Mesendoderm (in vitro differentiated cells): ENCODE results near the gene MED26. TPM values are rescaled to one million over a fixed set of nuclear protein-coding genes. Genes with fewer than 3 reads are reported as not detected.
"Not testable (repeated sequence)": the region's sequence is repeated elsewhere in the genome, so short reads cannot be mapped to it uniquely, and the experiment has no call there.

Experiments
- DNase-seq: peaks from one replicate; pipeline ENCODE4 v3.0.0; 2013
- H2AK5ac ChIP-seq: 2 replicates; pipeline ENCODE4 v1.6.1; 2013; ENCODE audit warnings: low read length, inconsistent platforms
- H2BK120ac ChIP-seq: 2 replicates; pipeline ENCODE4 v1.6.1; 2013; ENCODE audit warnings: low read depth, mild to moderate bottlenecking, low read length, moderate library complexity, mixed read lengths
- H2BK15ac ChIP-seq: replicated peaks from 2 replicates; pipeline ENCODE4 v1.6.1; 2013; ENCODE audit warnings: low read depth, mild to moderate bottlenecking, moderate library complexity
- H2BK5ac ChIP-seq: 2 replicates; pipeline ENCODE4 v1.6.1; 2013; ENCODE audit warnings: low read length, inconsistent platforms
- H3K18ac ChIP-seq: 2 replicates; pipeline ENCODE4 v1.6.1; 2013; ENCODE audit warnings: mild to moderate bottlenecking, low read length, mixed read lengths
- H3K23ac ChIP-seq: one replicate; pipeline ENCODE4 v1.6.1; 2013; ENCODE audit warnings: low read length
- H3K27ac ChIP-seq: 2 replicates; pipeline ENCODE4 v1.5.1; 2013; ENCODE audit warnings: low read depth, mild to moderate bottlenecking, inconsistent platforms, low read length, moderate library complexity
- H3K27me3 ChIP-seq: 2 replicates; pipeline ENCODE4 v1.6.1; 2013; ENCODE audit warnings: low read length, control low read depth, mild to moderate bottlenecking, inconsistent platforms; ENCODE audit not compliant: insufficient read depth, poor library complexity
- H3K36me3 ChIP-seq: 2 replicates; pipeline ENCODE4 v1.6.1; 2013; ENCODE audit warnings: low read length, inconsistent platforms; ENCODE audit not compliant: control insufficient read depth, insufficient read depth
- H3K4ac ChIP-seq: one replicate; pipeline ENCODE4 v1.6.1; 2013; ENCODE audit warnings: low read depth, mild to moderate bottlenecking, low read length, moderate library complexity
- H3K4me1 ChIP-seq: 2 replicates; pipeline ENCODE4 v1.6.1; 2013; ENCODE audit warnings: low read depth, low read length, inconsistent platforms; ENCODE audit not compliant: control insufficient read depth
- H3K4me2 ChIP-seq: 2 replicates; pipeline ENCODE4 v1.6.1; 2013; ENCODE audit warnings: low read length
- H3K4me3 ChIP-seq: 2 replicates; pipeline ENCODE4 v1.5.1; 2013; ENCODE audit warnings: mild to moderate bottlenecking, low read length
- H3K56ac ChIP-seq: one replicate; pipeline ENCODE4 v1.6.1; 2013; ENCODE audit warnings: low read length
- H3K79me1 ChIP-seq: 2 replicates; pipeline ENCODE4 v1.6.1; 2013; ENCODE audit warnings: low read length, inconsistent platforms
- H3K79me2 ChIP-seq: 2 replicates; pipeline ENCODE4 v1.6.1; 2013; ENCODE audit warnings: mild to moderate bottlenecking, low read length; ENCODE audit not compliant: control insufficient read depth, insufficient read depth
- H3K9ac ChIP-seq: 2 replicates; pipeline ENCODE4 v1.6.1; 2013; ENCODE audit warnings: low read length, inconsistent platforms
- H4K5ac ChIP-seq: one replicate; pipeline ENCODE4 v1.6.1; 2013; ENCODE audit warnings: low read length
- H4K8ac ChIP-seq: one replicate; pipeline ENCODE4 v1.6.1; 2013; ENCODE audit warnings: low read depth, mild to moderate bottlenecking, control low read depth, low read length, moderate library complexity
- WGBS: extraction: QIAGEN DNeasy Blood & Tissue Kit; methylation state at CpG from one replicate; pipeline ENCODE4 v1.1.7; 2013; ENCODE audit warnings: low lambda C conversion rate, missing lambda C conversion rate; ENCODE audit not compliant: insufficient coverage; ENCODE audit errors: extremely low coverage; 5-methylcytosine and 5-hydroxymethylcytosine counted together
- polyA plus RNA-seq, 2 experiments: library from polyadenylated mRNA; stranded (reverse); fragments of 200-250 nt; gene quantifications; one replicate each; pipeline ENCODE4 v1.2.3, GENCODE V29; 2013

MED26 gene
- 7.8 TPM for polyA plus RNA-seq (2013, experiment 1 of 2)
- polyA plus RNA-seq (2013, experiment 2 of 2) = 7.7 TPM

GRCh38 chr19:16628183-16628983 is at the start of gene MED26:
MED26 (minus strand) TSS chr19:16628204; CDS start chr19:16627943, 261 bp downstream.
- no peak within 1 kb of the TSS for H3K23ac ChIP-seq
- no CpG with 5 or more reads among the region's 98 CpGs for WGBS

GRCh38 chr19:16677055-16677454 is 49.1 kb upstream of the MED26 start:
- Histone ChIP-seq H2BK120ac (no peak overlapping the region), H3K79me2 (no peaks in the 10 kb centered on the region), H2BK5ac (no peak overlapping the region), H4K5ac (no peak overlapping the region), H2AK5ac (no peak overlapping the region), H3K27me3 (no peaks in the 10 kb centered on the region), H4K8ac (no peak overlapping the region), H3K56ac (no peak overlapping the region), H3K4me3 (no peak overlapping the region), H3K4ac (no peak overlapping the region), H3K4me2 (no peak overlapping the region), H2BK15ac (no peak overlapping the region), H3K18ac (no peak overlapping the region), H3K27ac (no peak overlapping the region), H3K36me3 (no peaks in the 10 kb centered on the region), H3K9ac (no peak overlapping the region), H3K79me1 (no peaks in the 10 kb centered on the region), H3K23ac (no peak overlapping the region), H3K4me1 (no peaks in the 10 kb centered on the region)
- no peak for DNase-seq

More at GRCh38 chr19:16628183-16628983, at the start of gene MED26:
- peak; percentile 94 for DNase-seq
- H3K56ac ChIP-seq = peak within 1 kb of the TSS; percentile 97
- no peak within 1 kb of the TSS for H2BK5ac ChIP-seq
- H3K36me3 ChIP-seq = peaks cover 5% of the 10 kb centered on the region
- peaks cover 43% of the 10 kb centered on the region for H3K79me2 ChIP-seq
- no peak within 1 kb of the TSS for H2AK5ac ChIP-seq
- peak within 1 kb of the TSS; percentile 94 for H3K9ac ChIP-seq
- H3K18ac ChIP-seq = peak within 1 kb of the TSS; percentile 54
- H3K4me1 ChIP-seq = peaks cover 3% of the 10 kb centered on the region
- peak within 1 kb of the TSS; percentile 28 for H4K8ac ChIP-seq
- H3K27me3 ChIP-seq = no peaks in the 10 kb centered on the region
- peak within 1 kb of the TSS; percentile 94 for H3K27ac ChIP-seq
- peak within 1 kb of the TSS; percentile 84 for H3K4ac ChIP-seq
- no peak within 1 kb of the TSS for H4K5ac ChIP-seq
- no peak within 1 kb of the TSS for H2BK120ac ChIP-seq
- no peak within 1 kb of the TSS for H2BK15ac ChIP-seq
- H3K4me3 ChIP-seq = peak within 1 kb of the TSS; percentile 86
- peaks cover 17% of the 10 kb centered on the region for H3K79me1 ChIP-seq
- H3K4me2 ChIP-seq = peak within 1 kb of the TSS; percentile 82

GRCh38 chr19:16676101-16676798 is 48.2 kb upstream of the MED26 start:
- Histone ChIP-seq H3K4me1 (no peaks in the 10 kb centered on the region), H3K36me3 (no peaks in the 10 kb centered on the region), H3K79me1 (no peaks in the 10 kb centered on the region), H3K56ac (no peak overlapping the region), H3K4ac (no peak overlapping the region), H2BK15ac (no peak overlapping the region), H4K5ac (no peak overlapping the region), H3K23ac (no peak overlapping the region), H3K27ac (no peak overlapping the region), H3K79me2 (no peaks in the 10 kb centered on the region), H3K4me3 (no peak overlapping the region), H2AK5ac (no peak overlapping the region), H2BK120ac (no peak overlapping the region), H3K27me3 (no peaks in the 10 kb centered on the region), H3K9ac (no peak overlapping the region), H3K4me2 (no peak overlapping the region), H2BK5ac (no peak overlapping the region), H3K18ac (no peak overlapping the region), H4K8ac (no peak overlapping the region)
- DNase-seq = no peak
- WGBS = no CpG with 5 or more reads among the region's 15 CpGs

- H2BK5ac ChIP-seq, H3K27ac ChIP-seq, H3K79me2 ChIP-seq, H3K9ac ChIP-seq, H2AK5ac ChIP-seq, H3K79me1 ChIP-seq, DNase-seq, H4K5ac ChIP-seq, H3K18ac ChIP-seq, H2BK15ac ChIP-seq, H4K8ac ChIP-seq, H3K4me3 ChIP-seq, H3K23ac ChIP-seq, H3K4me1 ChIP-seq, H3K27me3 ChIP-seq, H3K36me3 ChIP-seq, H2BK120ac ChIP-seq, H3K4ac ChIP-seq, H3K56ac ChIP-seq, H3K4me2 ChIP-seq: not testable (repeated sequence)
- WGBS = no CpG with 5 or more reads among the region's 4 CpGs
Measured at GRCh38 chr19:16673839-16674238, 45.8 kb upstream of the MED26 start.

GRCh38 chr19:16673231-16673630 is 45.2 kb upstream of the MED26 start:
- no CpG with 5 or more reads among the region's 3 CpGs for WGBS
- H3K4me1 ChIP-seq = no peaks in the 10 kb centered on the region
- H3K18ac ChIP-seq = no peak overlapping the region
- H3K36me3 ChIP-seq = no peaks in the 10 kb centered on the region
- DNase-seq = no peak
- H3K27me3 ChIP-seq = no peaks in the 10 kb centered on the region
- H2BK120ac ChIP-seq = no peak overlapping the region
- H2BK5ac ChIP-seq = no peak overlapping the region
- no peak overlapping the region for H3K27ac ChIP-seq
- H4K5ac ChIP-seq = no peak overlapping the region
- H3K79me2 ChIP-seq = no peaks in the 10 kb centered on the region
- H3K4ac ChIP-seq = no peak overlapping the region
- no peak overlapping the region for H4K8ac ChIP-seq
- no peak overlapping the region for H3K4me3 ChIP-seq
- H3K56ac ChIP-seq = no peak overlapping the region
- H2AK5ac ChIP-seq = no peak overlapping the region
- no peak overlapping the region for H2BK15ac ChIP-seq
- no peak overlapping the region for H3K23ac ChIP-seq
- H3K4me2 ChIP-seq = no peak overlapping the region
- no peak overlapping the region for H3K9ac ChIP-seq
- no peaks in the 10 kb centered on the region for H3K79me1 ChIP-seq
